Measurements from ENCODE around the gene OLFM2. TPM values are rescaled to one million over a fixed set of nuclear protein-coding genes. Genes with fewer than 3 reads are reported as not detected.

OLFM2 gene
- total RNA-seq, 1 experiment from 2014 or later = 9.7 TPM

DNA sequence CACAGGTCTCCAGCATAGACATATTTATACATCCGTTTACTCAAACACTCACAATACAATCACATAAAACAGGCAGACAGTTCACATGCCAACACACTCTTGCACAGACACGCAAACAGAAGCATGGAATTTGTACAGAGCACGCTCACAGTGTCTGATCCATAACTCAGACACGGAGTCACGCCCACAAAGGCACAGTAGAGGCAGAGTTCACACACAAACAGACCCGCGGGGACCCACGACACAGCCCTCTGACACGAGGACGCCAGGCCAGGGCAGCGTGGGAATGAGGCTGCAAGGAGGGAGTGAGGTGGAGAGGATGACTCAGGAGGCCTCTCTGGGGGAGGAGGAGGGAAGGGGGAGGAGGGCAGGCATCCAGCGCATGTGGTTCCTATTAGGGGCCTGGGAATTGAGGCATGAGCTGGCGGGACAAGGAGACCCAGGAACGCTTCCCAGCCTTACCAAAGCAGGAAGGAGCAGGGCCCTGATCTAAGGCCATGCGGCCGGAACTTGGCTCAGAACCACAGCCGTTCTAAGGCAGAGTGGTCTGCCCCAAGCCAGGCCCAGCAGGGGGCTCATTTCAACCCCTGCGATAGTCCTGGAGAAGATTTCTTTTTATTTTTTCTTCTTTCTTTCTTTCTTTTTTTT is 9.1 kb upstream of the OLFM2 start:
- H3K4me1 ChIP-seq (ENCODE audit: control insufficient read depth, insufficient read depth, low read length) = no peaks in the 10 kb centered on the region
- ATAC-seq (peak; percentile 56), DNase-seq (ENCODE audit: low read depth, low spot score) (no peak)
- no peaks in the 10 kb centered on the region for H3K9me3 ChIP-seq (ENCODE audit: control insufficient read depth, insufficient read depth, low read depth, low read length)
- H3K36me3 ChIP-seq (ENCODE audit: control insufficient read depth, insufficient read depth, low read length) = no peaks in the 10 kb centered on the region
- TF ChIP-seq, protein P1, sequence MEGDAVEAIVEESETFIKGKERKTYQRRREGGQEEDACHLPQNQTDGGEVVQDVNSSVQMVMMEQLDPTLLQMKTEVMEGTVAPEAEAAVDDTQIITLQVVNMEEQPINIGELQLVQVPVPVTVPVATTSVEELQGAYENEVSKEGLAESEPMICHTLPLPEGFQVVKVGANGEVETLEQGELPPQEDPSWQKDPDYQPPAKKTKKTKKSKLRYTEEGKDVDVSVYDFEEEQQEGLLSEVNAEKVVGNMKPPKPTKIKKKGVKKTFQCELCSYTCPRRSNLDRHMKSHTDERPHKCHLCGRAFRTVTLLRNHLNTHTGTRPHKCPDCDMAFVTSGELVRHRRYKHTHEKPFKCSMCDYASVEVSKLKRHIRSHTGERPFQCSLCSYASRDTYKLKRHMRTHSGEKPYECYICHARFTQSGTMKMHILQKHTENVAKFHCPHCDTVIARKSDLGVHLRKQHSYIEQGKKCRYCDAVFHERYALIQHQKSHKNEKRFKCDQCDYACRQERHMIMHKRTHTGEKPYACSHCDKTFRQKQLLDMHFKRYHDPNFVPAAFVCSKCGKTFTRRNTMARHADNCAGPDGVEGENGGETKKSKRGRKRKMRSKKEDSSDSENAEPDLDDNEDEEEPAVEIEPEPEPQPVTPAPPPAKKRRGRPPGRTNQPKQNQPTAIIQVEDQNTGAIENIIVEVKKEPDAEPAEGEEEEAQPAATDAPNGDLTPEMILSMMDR (IDR thresholded peaks at IDR 0.05) = no peak
- TF ChIP-seq POLR2AphosphoS5 (IDR thresholded peaks at IDR 0.05; ENCODE audit: low read depth, low read length) (no peak), TCF7L2 (IDR thresholded peaks at IDR 0.05; ENCODE audit: low read depth, low read length) (no peak)
- TF ChIP-seq, protein P2, sequence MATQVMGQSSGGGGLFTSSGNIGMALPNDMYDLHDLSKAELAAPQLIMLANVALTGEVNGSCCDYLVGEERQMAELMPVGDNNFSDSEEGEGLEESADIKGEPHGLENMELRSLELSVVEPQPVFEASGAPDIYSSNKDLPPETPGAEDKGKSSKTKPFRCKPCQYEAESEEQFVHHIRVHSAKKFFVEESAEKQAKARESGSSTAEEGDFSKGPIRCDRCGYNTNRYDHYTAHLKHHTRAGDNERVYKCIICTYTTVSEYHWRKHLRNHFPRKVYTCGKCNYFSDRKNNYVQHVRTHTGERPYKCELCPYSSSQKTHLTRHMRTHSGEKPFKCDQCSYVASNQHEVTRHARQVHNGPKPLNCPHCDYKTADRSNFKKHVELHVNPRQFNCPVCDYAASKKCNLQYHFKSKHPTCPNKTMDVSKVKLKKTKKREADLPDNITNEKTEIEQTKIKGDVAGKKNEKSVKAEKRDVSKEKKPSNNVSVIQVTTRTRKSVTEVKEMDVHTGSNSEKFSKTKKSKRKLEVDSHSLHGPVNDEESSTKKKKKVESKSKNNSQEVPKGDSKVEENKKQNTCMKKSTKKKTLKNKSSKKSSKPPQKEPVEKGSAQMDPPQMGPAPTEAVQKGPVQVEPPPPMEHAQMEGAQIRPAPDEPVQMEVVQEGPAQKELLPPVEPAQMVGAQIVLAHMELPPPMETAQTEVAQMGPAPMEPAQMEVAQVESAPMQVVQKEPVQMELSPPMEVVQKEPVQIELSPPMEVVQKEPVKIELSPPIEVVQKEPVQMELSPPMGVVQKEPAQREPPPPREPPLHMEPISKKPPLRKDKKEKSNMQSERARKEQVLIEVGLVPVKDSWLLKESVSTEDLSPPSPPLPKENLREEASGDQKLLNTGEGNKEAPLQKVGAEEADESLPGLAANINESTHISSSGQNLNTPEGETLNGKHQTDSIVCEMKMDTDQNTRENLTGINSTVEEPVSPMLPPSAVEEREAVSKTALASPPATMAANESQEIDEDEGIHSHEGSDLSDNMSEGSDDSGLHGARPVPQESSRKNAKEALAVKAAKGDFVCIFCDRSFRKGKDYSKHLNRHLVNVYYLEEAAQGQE (IDR thresholded peaks at IDR 0.05; ENCODE audit: insufficient read depth in 1 of 2, low read depth in 2 of 2, low read length in 1 of 2) = no peak
- H3K4me3 ChIP-seq (ENCODE audit: low read depth in 2 of 2, low read length in 2 of 2) = no peak overlapping the region
- CTCF ChIA-PET = interaction anchor here (0.7 kb wide), 1 partner anchor 26 kb away, joined by 3 read pairs; no protein-coding TSS in a partner anchor
- in situ Hi-C loops (cut with HindIII; ENCODE audit: low pct_unique_long_range_greater_than_20kb, low sequenced_read_pairs) (no loop called here), intact Hi-C loops (cut with micrococcal nuclease; ENCODE audit: unreplicated experiment) (no loop called here)
- POLR2A ChIA-PET = no interaction called here
- H3K27ac ChIP-seq (ENCODE audit: low read length) = no peak overlapping the region
- BruUV-seq (replicated peaks) = no TSS peak
- H3K27me3 ChIP-seq (ENCODE audit: control insufficient read depth, insufficient read depth, low read length) = no peaks in the 10 kb centered on the region

DNA sequence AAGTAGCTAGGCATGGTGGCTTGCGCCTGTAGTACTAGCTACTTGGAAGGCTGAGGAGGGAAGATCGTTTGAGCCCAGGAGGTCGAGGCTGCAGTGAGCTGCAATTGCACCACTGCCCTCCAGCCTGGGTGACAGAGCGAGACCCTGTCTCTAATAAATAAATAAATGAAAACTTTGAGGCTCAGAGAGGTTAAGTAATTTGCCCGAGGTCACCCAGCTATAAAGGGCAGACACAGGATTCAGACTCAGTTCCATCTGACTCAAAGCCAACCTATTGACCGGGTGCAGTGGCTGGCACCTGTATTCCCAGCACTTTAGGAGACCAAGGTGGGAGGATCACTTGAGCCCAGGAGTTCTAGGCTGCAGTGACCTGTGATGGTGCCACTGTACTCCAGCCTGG is 7.4 kb upstream of the OLFM2 start:
- Histone ChIP-seq H3K27me3 (ENCODE audit: control insufficient read depth, insufficient read depth, low read length) (no peaks in the 10 kb centered on the region), H3K4me3 (ENCODE audit: low read depth in 2 of 2, low read length in 2 of 2) (no peak overlapping the region), H3K4me1 (ENCODE audit: control insufficient read depth, insufficient read depth, low read length) (no peaks in the 10 kb centered on the region), H3K9me3 (ENCODE audit: control insufficient read depth, insufficient read depth, low read depth, low read length) (no peaks in the 10 kb centered on the region), H3K36me3 (ENCODE audit: control insufficient read depth, insufficient read depth, low read length) (no peaks in the 10 kb centered on the region), H3K27ac (ENCODE audit: low read length) (no peak overlapping the region)
- TF ChIP-seq, protein P1 (IDR thresholded peaks at IDR 0.05) = no peak
- TF ChIP-seq, protein P2 (IDR thresholded peaks at IDR 0.05; ENCODE audit: insufficient read depth in 1 of 2, low read depth in 2 of 2, low read length in 1 of 2) = no peak
- TF ChIP-seq TCF7L2 (IDR thresholded peaks at IDR 0.05; ENCODE audit: low read depth, low read length) = no peak
- TF ChIP-seq POLR2AphosphoS5 (IDR thresholded peaks at IDR 0.05; ENCODE audit: low read depth, low read length) = no peak
- no peak for TF ChIP-seq SIN3A (IDR thresholded peaks at IDR 0.05; ENCODE audit: borderline replicate concordance, insufficient read depth, low read depth, low read length)
- in situ Hi-C loops (cut with HindIII; ENCODE audit: low pct_unique_long_range_greater_than_20kb, low sequenced_read_pairs) (no loop called here), intact Hi-C loops (cut with micrococcal nuclease; ENCODE audit: unreplicated experiment) (no loop called here)
- CTCF ChIA-PET = interaction anchor here (0.6 kb wide), 1 partner anchor 58 kb away, joined by 8 read pairs; no protein-coding TSS in a partner anchor
- POLR2A ChIA-PET = no interaction called here
- ATAC-seq = no peak
- no TSS peak for BruUV-seq (replicated peaks)
- no peak for DNase-seq (ENCODE audit: low read depth, low spot score)
